Omental fat pad (tissue), 4 donors: ENCODE measurements around the gene SH3RF3. TPM values are rescaled to one million over a fixed set of nuclear protein-coding genes. Genes with fewer than 3 reads are reported as not detected.

Experiments used
- ATAC-seq: fragments of 150-250 bp; one replicate; pipeline ENCODE4 v1.9.1; 2016; ENCODE audit warnings: mild to moderate bottlenecking, moderate library complexity; ENCODE audit not compliant: low FRiP score
- DNase-seq: peaks from one replicate; pipeline ENCODE4 v3.0.0-alpha.2; 2019; ENCODE audit warnings: low spot score
- CTCF ChIP-seq, 3 donors: fragments of 450-650 bp; IDR thresholded peaks; one replicate each; pipeline ENCODE4 v1.5.1; 2016 to 2017; ENCODE audit warnings: antibody characterized with exemption in 3 of 3, mild to moderate bottlenecking in 3 of 3, moderate library complexity in 2 of 3
- total RNA-seq, 4 donors: library from RNA; depleted of rRNA; stranded (reverse); fragments of >200 nt; gene quantifications; one replicate each; pipeline ENCODE4 v1.1.0, GENCODE V29; 2016

Gene SH3RF3
- total RNA-seq, 4 donors from 2014 or later, result 6.5 to 16.6 (median 8.6) TPM

- DNase-seq (no peak), ATAC-seq (no peak)
- TF ChIP-seq CTCF (IDR thresholded peaks at IDR 0.05), result no peak
Measured at GRCh38 chr2:109438146-109438545, 309.1 kb downstream of the SH3RF3 start.

- ATAC-seq, result no peak
Measured at GRCh38 chr2:109438773-109439389, 309.9 kb downstream of the SH3RF3 start.

DNA sequence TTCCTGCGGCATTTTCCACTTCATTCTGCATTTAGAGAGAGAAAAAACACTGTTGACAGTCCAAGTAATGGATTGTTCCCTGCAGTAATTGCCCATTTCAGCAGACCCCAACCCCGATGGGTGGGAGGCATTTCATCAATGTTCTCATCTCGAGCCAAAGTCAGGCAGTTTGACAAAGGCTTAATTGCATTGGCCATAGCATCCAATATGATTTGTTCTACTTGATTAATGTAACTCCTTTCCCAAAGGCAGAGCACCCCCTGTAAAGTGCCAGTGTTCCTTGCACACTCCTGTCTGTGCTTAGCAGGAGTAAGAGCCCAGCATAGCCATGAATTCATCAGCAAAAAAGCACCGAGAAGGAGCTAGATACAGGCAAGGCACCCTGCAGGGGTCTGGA is 310.4 kb downstream of the SH3RF3 start:
- TF ChIP-seq CTCF (IDR thresholded peaks at IDR 0.05), result no peak
- ATAC-seq (no peak), DNase-seq (no peak)

More at GRCh38 chr2:109438773-109439389, 309.9 kb downstream of the SH3RF3 start:
- TF ChIP-seq CTCF (IDR thresholded peaks at IDR 0.05), result no peak
- DNase-seq, result no peak

DNA sequence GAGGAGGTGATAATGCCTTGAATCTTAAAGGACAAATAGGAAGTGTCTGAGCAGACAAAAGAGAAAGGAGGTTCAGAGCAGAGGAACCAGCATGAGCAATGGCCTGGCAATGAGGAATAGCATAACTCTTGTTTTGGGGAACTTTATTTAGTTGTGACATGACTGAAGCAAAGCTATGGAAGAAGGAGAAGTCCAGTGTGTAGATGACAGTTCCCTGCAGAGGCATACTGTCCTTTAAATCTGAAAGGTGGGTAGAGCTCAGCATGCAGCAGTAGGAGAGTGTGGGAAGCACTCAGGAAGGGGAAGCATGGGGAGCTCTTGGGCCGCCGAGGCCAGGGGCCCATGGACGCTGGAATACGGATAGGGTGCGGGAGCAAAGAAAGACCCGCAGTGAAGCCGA is 311.0 kb downstream of the SH3RF3 start:
- ATAC-seq (no peak), DNase-seq (no peak)
- TF ChIP-seq CTCF (IDR thresholded peaks at IDR 0.05), result no peak

GRCh38 chr2:109440499-109441156 is 311.6 kb downstream of the SH3RF3 start:
- no peak for DNase-seq
- no peak for ATAC-seq
- no peak for TF ChIP-seq CTCF (IDR thresholded peaks at IDR 0.05)

DNA sequence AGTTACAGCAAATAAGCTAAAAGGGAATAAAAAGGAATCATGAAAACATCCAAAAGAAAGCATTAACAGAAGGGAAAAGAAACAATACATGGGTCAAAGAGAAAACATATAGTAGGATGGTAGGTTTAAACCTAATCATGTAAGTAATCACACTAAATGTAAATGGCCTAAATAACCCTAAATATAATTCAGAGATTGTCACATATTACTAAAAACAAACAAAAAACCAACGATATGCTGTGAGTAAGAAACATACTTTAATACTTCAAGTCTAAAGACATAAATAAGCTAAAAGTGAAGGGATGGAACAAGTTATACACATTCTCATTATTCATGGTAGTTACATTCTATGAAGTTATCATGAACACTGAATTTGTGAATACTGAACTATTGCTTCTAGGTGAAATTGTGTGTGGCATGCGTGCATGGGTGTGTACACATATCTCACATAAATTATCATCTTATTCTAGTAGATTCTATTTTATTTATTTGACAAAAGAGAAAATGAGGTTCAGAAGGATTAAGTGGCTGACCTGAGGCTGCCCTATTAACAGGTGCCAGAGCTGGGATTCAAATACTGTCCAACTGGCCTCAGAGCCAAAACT is 313.8 kb downstream of the SH3RF3 start:
- no peak for TF ChIP-seq CTCF (IDR thresholded peaks at IDR 0.05)
- ATAC-seq, result no peak
- DNase-seq, result no peak

DNA sequence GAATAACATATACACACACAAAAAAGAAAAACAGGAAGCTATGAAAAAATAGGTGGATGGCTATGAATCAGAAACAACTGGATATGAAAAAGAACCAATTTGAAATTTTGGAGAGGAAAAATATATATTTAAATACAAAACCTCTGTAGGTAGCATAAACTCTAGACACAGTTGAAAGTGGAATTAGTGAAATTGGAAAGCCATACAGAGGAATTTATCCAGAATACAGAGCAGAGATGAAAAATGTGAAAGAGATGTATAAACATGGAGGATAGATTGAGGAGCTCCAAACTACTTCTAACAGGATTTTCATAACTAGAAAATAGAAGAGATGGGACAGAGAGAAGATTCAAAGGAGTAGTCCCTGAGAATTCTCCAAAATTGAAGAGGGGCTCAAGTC is 315.9 kb downstream of the SH3RF3 start:
- no peak for DNase-seq
- no peak for ATAC-seq
- no peak for TF ChIP-seq CTCF (IDR thresholded peaks at IDR 0.05)
